NCI-H345 (cell line): ENCODE data around the gene SEC14L2.
"Not testable (repeated sequence)": the region's sequence is repeated elsewhere in the genome, so short reads cannot be mapped to it uniquely, and the experiment has no call there.

Source experiments
- DNase-seq: peaks from one replicate; lab custom pipeline; 2025; lab: John Stamatoyannopoulos, UW

SEC14L2 gene

DNA sequence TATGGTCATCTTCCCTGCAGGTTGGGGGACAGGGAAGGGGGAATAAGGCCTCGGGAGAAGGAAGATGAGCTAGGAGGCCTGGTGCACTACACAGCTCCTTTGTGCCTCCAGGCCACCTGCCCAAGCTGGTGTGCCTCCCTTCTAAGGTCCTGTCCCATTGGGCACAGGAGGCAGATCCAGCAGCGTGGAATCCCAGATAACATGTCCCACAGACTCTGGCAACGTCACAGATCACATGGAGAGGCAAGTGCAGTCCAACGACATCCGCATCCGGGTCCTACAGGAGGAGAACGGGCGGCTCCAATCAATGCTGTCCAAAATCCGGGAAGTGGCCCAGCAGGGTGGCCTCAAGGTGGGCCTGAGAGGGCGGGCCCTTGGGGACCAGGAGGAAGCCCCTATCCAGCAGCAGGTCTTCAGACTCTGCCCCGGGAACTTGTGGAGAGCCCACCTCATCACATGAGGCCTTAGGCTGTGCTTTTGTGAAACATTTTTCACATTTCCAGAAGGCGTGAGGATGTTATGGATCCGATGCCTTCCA, 21.4 kb upstream of the SEC14L2 start:
- DNase-seq, result no peak

DNA sequence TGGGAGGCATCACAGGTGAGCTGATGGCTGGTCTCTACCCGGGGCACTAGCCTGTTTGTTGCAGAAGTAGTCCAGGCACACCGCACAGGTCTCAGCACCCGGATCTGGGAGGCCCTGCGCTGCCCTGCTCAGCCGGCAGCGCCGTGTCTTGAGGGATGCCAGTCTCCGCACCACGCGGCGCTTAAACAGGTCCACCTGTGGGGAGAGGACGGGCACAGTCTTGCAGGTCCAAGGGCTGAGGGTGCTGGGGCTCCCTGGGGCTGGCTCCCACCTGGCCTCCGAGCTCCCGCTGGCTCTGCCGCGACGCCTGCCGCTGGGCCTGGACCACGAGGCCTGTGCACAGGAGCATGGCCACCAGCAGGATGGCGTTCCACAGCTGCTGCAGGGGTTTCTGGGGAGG, 16.8 kb upstream of the SEC14L2 start:
- no peak for DNase-seq

DNA sequence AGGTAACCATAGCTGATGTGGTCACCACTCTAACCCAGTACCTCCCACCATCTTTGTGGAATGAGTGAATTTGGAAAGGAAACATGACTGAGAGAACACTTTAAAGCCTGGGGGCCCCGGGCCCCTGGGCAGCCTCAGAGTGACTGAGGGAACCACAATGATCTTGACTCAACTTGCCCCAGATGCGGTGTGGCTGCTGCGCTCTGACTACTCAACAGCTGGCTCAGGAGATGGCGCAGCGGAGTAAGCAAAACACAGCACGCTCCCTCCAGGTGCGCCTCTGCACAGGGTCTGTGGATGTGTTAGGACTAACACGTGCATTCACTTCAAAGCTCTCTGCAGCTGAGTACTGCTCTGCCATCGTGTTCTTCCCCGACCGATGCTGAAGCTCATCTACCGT, 15.6 kb upstream of the SEC14L2 start:
- no peak for DNase-seq

DNA sequence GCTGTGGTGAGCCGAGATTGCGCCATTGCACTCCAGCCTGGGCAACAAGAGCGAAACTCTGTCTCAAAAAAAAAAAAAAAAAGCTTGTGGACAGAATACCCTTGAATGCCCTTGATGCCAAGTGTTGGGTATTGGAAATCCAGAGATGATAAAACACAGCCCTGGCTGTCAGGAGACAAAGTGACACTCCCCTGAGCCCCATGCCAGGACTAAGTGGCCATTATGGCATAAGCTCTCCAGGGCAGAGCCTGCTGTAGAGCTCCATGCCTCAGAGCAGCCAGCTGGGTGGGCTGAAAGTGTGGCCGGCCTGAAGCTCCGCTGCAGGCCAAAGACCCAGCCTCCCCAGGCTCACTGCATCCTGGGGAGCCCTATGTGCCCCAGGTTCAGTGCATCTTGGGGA, 14.5 kb upstream of the SEC14L2 start:
- no peak for DNase-seq

DNA sequence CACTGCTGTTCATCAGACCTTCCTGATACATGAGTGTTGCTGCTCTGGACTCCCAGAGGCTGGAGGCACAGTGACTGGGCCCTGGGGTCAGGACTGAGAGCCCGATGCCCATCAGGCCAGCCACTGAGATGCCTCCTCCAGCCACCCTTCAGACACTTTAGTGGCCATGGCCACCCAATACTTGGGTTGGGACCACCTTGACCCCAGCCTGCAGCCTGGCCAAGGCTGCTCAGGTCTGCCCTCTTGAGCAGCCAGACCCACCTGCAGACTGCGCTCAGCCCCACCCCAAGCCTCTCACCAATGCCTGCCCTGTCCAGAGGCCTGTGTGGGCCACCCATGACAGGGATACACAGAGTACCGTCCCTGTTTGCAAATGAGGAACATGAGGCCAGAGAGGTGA, 13.8 kb upstream of the SEC14L2 start:
- DNase-seq, result no peak

DNA sequence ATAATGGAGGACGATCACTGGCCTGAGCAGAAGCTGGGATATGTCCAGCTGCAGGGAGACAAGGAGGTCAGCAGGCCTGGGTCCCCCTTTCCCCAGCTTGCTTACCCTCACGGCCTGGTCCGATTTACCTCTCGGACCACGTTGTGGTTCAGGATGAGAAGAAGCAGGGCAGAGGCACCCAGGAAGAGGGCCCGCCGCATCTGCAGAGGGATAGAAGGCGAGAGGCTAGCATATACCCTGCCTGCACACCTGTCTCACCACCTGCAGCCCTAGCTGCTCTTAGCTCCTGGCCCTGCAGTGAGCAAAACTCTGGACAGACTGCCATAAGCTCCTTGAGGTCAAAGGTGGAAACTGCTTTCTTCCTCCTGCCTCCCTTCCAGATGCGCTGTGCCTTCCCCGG, 10.9 kb upstream of the SEC14L2 start:
- DNase-seq, result no peak

DNA sequence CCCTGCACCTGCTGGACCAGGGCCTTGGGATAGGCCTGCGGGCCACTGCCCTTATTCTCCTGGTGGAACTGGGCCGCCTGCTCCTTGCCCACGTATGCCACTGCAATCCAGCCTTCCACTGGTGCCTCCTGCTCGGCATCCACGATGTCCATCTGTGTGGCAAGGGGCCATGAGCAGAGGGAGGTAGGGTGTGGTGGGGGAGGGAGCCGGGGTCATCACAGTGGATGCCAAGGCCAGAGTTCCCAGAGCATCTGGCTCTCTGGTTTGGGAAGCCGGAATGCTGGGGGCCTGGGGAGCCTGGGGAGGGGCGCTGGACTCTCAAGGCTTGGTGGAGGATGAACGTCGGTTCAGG, 10.2 kb upstream of the SEC14L2 start:
- DNase-seq, result no peak

DNA sequence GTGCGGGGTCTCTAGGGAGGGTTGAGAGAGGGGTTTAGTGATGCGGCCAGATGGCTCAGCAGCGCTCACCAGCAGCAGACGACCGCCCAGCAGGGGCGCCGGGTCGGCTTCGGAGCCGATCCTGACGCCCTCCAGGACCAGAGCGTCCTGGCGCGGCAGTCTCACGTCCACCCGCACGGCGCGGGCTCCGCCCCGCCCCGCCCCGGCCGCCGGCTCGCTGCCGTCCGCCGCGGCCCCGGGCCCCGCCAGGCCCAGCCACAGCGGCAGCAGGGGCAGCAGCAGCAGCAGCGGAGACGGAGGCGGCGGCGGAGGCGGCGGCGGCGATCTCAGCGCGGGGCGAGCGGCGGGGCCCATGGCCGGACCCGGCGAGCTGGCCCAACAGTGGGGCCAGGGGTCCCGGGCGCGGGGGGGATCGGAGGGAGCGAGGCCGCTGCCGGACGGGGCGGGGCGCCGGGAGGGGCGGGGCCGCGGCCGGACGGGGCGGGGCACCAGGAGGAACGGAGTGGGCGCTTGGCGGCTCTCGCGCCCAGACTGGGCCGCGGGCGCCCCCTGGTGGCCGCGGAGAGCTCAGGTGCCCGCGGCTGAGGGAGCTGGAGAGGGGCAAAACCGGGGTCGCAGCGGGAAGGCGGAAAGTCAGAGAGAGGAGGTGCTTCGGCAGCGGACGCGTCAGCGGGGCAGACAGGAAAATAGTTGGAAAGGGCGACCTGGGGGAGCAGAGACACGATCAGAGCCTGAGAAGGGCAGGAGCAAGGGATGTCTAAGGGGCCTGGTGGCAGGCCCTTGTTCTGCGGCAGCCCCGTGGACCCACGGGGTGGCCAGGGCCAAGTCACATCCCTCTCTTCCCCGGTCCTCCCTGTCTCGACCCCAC, 9.6 kb upstream of the SEC14L2 start, which contains the start of gene RNF215:
Gene RNF215 (minus strand): TSS at position 452 of the 868 bp plus-strand sequence. CDS start 98 bp downstream, at position 354.
- peak; percentile 80 for DNase-seq

DNA sequence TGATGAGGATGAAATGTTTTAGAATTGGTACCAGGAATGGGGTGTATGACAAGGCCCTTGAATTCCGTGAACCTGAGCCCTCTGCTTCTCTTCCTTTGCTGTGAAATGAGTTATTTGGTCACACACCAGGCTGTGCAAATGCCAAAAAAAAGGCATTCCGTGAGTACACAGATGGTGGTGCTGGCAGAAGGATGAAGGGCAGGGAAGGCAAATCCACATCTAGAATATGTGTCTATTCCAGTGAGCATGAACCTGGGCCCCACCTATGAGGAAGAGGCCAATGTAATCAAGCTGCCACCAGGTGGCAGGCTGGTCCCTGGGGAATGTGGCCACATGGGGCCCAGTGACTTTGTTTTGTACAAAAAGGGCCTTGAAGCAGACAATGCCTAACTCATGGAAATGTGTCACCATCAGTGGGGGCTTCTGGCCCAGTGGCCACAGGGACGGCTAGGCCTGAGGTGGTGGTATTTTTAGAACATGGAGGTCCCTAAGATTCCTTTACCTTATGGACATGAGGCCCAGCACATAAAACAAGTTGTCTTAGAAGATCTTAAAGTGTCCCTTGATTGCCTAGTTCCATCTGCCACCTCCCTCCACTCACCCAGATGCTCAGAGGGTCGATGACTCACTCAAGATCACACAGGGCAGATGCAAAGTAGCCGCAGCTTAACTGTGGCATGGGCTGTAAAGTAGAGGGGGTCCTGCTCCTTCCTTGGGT, 5.7 kb upstream of the SEC14L2 start:
- DNase-seq, result peak; percentile 3

DNA sequence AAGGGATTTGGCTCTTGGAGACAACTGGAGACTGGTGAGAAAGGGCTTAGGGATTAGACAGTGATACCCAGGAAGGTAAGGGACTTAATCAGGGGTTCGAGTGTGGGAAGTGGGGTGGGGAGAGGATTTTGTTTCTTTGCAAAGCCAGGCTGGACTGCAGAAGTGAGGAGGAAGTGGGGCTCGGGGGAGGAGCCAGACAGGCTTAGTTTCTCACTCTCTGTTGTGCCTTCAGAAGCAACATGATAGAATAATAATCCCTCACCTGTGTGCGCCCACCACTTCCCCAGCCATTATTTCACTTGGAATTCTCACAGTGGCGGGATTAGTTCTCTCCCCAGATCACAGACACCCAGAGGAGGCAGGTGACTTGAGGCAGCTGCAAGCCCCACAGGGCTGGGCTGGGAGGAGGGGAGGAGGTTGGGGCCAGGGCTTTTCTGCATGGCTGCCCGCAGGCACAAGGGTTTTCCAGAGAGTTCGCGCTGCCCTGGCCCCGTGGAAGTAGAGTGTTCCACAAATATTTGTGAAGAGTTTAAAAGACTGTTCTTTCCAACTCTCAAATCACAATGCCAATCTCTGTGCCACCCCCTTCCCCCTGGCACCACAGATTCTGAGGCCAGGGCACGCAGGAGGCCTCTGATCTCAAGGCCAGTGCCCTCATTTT, 4.0 kb upstream of the SEC14L2 start:
- no peak for DNase-seq

DNA sequence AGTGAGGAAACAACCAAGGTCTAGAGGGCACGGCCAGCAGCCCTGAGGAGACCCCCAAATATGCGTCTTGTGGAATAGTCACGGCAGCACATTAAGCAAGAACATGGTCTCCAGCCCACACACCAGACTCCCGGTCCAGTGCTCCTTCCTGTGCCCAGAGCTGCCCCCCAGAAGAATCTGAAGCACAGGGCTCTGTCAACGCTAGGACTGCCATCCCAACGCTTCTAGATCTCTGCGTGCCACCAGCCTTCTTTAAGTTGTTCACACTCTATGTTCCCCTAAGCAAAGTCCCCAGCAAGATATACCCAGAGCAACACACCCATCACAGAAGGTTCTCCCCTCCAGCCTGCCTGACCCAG, 3.5 kb upstream of the SEC14L2 start:
- no peak for DNase-seq

DNA sequence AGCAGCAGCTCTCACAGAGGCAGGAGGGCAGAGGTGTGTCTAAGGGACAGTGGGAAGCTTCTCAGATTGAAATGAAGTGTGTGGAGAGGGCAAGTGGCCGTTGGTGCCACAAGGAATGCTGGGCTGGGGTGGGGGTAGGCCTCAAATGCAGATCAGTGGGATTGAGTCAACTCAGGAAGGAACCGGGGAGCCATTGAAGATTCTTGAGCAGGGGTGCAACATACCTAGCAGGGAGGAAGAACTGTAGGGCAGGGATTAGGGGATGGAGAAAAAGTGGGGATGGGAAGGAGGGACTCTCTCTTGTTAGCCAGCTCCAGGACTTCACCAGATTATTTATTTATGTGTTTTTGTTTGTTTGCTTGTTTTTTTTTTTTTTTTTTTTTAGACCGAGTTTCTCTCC, 2.9 kb upstream of the SEC14L2 start:
- DNase-seq, result no peak

DNA sequence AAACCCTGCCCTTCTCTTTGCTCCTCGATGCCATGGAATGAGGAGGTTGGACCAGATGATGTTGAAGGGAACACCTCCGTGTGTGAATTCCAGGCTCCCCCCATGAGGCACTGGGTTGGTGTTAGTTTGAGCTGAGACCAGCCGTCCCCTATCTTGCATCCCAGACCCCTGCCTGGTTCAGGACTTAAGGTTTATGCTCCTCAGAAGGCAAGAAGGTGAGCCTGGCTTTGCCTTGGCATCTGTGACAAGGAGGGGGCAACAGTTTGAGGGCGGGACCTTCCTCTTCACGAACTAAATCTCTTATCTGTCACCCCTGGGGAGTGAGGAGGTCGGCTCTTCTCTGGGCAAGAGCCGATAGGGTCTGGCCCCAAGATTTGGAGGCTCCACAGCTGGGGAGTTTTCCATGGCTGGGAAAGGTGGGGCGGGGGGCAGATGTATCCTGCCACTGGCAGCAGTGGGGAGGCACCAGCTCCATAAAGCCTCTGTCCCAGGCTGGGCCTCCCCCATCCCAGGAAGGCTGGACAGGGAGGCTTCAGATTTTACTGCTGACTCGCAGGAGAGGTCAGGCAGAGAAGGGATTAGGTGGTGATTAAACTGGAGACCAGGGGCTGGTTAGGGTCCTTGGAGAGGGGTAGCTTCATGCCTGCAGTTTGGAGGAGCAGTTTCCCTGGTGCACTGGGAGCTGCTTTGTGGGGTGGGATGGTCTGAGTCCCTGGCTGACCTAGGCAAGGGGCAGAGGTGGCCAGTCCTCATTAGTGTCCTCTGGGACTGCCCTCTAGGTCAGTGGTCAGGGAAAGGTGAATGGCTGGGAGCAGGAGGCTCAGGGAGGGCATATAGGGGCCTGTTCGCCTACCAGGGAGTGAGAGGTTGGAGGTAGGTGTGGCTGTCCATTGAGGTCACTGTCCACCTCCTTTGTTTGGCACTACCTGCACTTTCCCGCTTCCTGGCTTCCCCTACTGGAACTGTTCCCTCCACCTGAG, 1.1 kb downstream of the SEC14L2 start:
- no peak for DNase-seq

DNA sequence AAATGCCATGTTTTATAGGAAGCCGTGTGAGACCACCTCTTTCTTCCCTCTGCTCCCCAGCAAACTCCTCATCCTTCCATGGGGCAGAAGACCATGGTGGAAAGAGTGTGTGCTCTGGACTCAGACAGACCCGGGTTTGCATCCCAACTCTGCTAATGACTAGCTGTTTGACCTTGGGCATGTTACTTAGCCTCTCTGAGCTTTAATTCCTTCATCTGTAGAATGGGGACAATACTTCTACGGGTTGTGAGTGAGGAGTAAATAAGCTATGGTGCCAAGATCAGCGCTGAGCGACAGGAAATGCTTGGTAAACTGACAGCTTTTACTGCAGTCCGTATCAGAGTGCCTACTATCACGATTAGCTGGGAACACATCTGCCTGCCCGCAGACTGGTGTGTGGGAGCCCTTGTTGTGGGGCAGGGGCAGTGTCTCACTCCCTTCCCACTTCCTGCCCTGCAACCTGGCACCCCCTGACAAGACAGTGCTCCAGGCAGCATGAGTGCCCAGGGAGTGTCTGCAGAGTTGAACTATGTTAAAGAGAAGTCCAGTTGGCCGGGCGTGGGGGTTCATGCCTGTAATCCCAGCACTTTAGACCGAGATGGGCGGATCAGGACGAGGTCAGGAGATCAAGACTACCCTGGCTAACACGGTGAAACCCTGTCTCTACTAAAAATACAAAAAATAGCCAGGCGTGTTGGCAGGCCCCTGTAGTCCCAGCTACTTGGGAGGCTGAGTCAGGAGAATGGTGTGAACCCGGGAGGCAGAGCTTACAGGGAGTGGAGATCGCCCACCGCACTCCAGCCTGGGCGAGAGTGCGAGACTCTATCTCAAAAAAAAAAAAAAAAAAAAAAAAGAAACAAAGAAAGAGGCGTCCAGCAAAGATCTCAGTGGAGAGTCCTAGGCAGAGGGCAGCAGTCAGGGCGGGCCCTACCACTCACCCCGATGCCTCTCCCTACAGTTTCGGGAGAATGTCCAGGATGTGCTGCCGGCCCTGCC, 2.2 kb downstream of the SEC14L2 start:
- no peak for DNase-seq

DNA sequence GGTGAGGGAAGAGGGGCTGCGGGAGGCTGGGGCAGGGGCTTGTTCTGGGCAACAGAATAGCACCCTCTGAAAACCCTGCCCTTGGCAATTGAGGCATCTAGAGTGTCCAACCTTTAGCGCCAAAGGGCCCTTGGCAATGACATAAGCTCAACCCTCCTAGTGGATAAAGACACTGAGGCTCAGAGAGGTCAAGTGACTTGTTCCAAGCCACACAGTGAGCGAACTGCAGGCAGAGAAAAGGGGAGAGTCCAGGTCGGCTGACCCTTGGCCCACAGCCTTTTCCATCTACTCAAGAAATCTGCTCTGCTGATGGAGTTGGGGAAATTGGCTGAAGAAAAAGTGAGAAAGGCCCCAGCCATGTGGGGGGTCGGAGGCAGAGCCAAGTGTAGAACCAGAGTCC, 2.9 kb downstream of the SEC14L2 start:
- DNase-seq, result no peak

DNA sequence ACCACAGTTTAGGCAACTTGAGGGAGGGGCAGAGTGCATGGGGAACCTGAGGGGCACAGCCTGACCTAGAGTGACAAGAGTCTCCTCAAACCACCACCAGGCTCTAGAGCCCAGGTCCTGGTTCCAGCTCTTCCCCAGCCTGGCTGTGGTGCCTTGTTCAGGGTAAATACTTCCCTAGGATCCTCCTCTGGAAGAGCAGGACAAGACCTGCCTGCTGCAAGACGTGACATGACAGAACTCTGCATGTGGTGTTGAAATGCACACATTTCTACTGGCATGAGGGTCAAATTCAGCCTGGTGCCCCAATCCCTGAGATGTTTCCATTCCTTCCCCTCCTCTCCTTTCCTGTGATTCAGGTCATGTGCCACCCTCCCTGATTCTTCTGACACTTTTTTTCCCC, 3.3 kb downstream of the SEC14L2 start:
- DNase-seq, result no peak

DNA sequence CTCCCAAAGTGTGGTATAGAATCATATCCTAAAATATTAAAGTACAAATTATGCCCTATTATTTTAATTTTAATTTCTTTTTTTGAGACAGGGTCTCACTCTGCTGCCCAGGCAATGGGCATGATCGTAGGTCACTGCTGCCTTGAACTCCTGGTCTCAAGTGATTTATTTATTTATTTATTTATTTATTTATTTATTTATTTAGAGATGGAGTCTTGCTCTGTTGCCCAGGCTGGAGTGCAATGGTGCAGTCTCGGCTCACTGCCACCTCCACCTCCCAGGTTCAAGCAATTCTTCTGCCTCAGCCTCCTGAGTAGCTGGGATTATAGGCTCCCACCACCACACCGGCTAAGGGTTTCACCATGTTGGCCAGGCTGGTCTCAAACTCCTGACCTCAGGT, 4.2 kb downstream of the SEC14L2 start:
- not testable (repeated sequence) for DNase-seq

DNA sequence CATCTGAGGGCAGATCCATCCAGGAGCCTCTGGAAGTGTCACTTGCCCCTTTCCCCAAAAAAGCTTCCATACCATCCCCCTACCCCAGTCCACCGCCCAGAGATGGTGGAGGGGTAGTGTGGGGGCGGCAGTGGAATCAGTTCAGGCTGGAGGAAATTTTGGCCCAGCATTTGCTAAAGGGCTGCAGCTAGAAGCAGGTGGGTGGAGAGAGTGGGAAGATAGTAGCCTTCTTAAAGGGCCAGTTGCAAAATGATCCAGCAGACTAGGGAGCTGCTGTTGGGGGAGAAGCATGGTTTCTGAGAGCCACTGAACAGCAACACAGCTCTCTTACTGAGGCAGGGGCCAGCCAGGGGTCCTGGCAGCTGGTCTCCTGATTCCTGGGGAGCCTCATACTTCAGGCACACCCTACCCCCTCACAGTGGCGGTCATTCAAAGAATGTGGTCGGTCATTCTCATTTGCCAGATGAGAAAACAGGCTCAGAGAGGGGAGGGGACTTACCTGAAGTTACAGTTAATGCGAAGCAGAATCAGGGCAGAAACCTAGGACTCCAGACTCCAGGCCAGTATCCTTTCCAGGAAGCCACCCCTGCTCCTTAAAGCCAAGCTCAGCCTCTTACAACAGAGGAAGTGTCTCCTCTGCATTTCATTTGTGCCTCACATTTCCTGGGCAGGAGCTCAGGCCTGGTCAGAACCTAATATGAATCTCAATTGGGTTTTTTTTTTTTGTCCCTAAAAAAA, 5.4 kb downstream of the SEC14L2 start:
- no peak for DNase-seq

DNA sequence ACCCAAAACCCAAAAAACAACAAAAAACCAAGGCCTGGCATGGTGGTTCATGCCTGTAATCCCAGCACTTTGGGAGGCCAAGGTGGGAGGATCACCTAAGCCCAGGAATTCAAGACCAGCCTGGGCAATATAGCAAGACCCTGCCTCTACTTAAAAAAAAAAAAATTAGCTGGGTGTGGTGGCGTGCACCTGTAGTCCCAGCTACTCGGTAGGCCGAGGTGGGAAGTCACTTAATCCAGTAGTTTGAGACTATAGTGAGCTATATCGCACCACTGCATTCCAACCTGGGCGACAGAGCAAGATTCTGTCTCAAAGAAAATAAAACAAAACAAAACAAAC, 5.9 kb downstream of the SEC14L2 start:
- DNase-seq, result not testable (repeated sequence)

DNA sequence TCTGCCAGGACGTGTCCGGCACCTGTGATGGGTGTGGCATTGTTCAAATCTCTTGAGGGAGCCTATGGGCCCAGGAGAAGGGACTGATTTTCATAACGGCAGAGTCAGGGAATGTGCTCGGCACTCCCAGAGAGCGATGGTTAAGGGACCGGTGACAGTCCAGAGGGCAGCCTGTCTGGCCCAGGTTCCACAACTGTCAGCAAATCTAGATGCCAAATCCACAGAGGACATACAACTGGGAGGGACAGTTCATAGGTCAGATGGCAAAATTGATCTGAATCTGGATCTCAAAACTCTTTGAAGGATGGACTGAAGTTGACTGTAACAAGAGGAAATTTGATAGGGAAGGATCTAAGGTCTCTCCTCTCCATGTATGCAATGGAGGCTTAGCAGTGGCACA, 7.5 kb downstream of the SEC14L2 start:
- no peak for DNase-seq
